ENCODE results near the gene SPOPL.

DNA sequence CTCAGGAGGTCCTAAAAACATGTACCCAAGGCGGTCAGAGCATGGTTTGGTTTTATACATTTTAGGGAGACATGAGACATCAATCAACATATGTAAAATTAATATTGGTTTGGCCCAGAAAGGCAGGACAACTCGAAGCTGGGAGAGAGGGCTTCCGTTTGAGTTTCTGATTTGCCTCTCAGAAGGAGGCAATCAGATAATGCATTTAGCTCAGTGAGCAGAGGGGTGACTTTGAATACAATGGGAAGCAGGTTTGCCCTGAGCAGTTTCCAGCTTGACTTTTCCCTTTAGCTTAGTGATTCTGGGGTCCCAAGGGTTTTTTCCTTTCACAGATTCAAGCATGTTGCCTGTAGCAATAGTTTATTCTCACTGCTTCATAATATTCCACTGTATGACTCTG, 12.6 kb downstream of the SPOPL start:
- TF ChIP-seq, protein P1, sequence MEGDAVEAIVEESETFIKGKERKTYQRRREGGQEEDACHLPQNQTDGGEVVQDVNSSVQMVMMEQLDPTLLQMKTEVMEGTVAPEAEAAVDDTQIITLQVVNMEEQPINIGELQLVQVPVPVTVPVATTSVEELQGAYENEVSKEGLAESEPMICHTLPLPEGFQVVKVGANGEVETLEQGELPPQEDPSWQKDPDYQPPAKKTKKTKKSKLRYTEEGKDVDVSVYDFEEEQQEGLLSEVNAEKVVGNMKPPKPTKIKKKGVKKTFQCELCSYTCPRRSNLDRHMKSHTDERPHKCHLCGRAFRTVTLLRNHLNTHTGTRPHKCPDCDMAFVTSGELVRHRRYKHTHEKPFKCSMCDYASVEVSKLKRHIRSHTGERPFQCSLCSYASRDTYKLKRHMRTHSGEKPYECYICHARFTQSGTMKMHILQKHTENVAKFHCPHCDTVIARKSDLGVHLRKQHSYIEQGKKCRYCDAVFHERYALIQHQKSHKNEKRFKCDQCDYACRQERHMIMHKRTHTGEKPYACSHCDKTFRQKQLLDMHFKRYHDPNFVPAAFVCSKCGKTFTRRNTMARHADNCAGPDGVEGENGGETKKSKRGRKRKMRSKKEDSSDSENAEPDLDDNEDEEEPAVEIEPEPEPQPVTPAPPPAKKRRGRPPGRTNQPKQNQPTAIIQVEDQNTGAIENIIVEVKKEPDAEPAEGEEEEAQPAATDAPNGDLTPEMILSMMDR (IDR thresholded peaks at IDR 0.05) = no peak
- no peak for TF ChIP-seq POLR2AphosphoS5 (IDR thresholded peaks at IDR 0.05; ENCODE audit: low read depth, low read length)
- no peak for TF ChIP-seq SIN3A (IDR thresholded peaks at IDR 0.05; ENCODE audit: borderline replicate concordance, insufficient read depth, low read depth, low read length)
- no peak for TF ChIP-seq TCF7L2 (IDR thresholded peaks at IDR 0.05; ENCODE audit: low read depth, low read length)

Measured in Panc1 (cell line).